NCI-H2081 (cell line): ENCODE measurements around the gene CEP70.
"Not testable (repeated sequence)": the region's sequence is repeated elsewhere in the genome, so short reads cannot be mapped to it uniquely, and the experiment has no call there.

Source experiments
- DNase-seq, 2 experiments: peaks; one replicate each; lab custom pipeline; 2025; lab: John Stamatoyannopoulos, UW

The CEP70 gene

GRCh38 chr3:138509586-138509985 lies 84.5 kb downstream of the CEP70 start:
- no peak for DNase-seq

DNA sequence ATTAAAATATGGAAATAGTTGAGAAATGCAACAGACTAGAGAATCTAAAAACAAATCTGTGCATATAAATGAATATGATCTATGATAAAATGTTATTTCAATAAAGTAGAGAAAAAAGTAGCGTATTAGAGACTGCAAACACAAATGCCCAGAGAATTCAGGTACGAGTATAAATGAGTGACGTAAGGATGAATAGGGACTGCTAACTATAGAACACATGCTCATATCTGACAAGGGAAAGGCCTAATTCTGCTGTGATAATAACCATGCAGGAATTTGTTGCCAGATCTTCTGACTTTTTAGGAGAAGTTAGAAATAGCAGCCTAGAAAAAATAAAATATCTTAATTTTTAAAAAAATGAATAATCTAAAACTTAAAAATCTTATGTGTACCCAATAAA lies 86.5 kb downstream of the CEP70 start:
- no peak for DNase-seq

DNA sequence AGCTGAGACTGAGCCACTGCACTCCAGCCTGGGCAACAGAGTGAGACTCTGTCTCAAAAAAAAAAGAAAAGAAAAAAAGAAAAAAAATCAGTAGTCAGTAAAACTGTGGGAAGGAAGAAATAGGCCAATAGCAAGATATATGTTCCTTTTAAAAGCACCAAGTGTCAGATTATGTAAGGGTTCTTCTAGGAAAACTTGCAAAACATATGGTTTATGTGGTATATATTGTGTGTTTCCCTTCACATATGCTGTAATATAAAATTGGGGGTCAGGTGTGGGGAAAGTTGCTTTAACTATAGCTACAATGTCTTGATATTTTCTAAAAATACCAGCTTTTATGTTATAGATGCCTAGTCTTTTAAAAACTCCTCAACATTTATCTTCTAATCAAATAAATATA lies 95.1 kb downstream of the CEP70 start:
- DNase-seq, result no peak

DNA sequence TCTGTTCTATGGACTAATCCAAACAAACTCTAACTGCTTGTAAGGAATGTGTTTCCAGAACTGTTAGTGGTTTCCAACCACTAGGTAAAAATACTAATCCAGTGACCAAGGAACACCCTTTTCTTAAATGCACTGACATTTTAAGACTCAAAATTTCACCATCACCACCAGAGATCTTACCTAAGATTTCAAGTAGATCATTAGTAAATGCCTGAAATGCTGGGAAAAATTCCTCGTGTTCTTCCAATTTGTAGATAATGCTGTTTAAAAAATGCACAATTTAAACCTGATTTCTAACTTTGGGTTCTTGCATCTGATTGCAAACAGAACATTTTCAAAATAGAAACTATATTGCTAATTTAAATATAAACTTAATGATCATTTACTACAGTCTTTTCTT lies 96.2 kb downstream of the CEP70 start:
- no peak for DNase-seq

- no peak for DNase-seq
Observed at GRCh38 chr3:138497021-138497420, 97.0 kb downstream of the CEP70 start.

- no peak for DNase-seq
Observed at GRCh38 chr3:138496436-138496835, 97.6 kb downstream of the CEP70 start.

DNA sequence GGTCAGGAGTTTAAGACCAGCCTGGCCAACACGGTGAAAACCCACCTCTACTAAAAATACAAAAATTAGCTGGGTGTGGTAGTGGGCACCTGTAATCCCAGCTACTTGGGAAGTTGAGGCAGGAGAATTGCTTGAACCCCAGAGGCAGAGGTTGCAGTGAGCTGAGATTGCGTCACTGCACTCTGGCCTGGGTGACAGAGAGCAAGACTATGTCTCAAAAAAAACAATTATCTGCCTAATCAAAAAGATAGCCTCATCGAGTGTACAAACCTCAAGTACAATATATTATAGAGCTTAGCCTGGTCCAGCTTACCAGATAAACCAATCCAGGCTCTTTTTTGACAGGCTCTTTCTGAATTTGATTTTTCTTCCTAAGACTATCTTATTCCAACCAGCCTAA lies 98.4 kb downstream of the CEP70 start:
- DNase-seq, result not testable (repeated sequence)

- no peak for DNase-seq
Observed at GRCh38 chr3:138494607-138494929, 99.5 kb downstream of the CEP70 start.

DNA sequence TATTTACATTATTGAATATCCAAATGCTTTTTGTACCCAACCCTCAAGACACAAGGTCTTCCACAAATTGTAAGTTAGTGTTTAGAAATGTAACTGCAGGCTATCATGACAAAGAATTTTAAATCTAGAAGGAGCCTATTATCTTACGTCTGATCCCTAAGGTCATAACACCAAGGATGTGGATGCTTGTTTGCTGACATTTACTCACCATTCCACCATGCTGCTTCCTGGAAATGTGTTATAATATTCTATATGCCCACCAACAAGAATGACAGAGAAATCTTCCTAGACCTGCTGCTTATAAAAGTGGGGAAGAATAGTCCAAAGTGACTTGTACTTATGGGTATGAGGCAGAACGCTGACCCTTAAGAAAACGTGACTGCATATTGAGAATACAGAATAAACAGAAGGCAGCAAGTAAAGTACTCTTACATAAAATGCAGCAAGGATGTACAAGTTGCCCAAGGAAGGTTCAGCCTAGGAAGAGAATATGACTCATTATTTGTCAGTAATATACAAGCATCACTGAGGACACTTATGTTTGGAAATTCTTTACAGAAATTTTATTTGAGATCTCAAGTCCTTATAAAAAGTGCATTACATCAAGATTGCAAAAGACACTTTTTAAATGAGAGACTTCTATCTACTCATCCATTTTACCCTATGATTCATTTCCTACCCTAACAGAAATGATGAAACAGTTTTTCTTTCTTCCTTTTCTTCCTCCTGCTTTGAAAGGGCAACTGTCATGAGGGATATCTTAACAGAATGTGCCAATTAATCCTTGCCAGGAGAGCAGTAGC lies 100.1 kb downstream of the CEP70 start:
- no peak for DNase-seq

DNA sequence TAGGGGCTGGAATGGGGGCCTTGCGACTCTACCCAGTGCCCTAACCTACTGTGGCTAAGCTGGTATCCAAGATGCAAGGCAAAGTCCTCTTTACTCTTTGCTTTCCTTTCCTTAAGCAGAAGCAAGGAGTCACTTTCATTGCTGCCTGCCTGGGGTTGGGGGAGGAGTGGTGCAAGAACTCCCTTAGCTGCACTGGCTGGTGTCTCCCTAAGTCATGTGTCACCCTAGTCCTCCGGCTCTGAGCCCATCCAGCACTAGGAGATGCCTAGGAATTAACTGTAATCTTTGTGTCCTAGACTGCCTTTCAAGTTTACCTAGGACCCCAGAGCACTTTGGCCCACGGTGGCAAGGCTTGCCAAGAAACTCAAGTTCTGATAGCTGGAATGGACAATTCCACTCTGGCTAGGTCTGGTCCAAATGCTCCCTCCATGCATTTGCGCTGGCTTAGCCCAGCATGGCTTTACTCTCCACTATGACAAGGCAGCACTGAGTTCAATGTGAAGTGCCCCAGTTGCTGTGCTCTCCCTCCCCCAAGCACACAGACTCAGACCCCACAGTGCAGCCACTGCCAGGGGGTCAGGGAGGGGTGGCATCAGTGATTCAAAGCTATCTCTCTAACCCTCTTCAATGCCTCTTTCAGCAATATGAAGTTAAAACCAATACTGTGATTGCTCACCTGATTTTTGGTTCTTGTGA lies 100.9 kb downstream of the CEP70 start:
- no peak for DNase-seq

DNA sequence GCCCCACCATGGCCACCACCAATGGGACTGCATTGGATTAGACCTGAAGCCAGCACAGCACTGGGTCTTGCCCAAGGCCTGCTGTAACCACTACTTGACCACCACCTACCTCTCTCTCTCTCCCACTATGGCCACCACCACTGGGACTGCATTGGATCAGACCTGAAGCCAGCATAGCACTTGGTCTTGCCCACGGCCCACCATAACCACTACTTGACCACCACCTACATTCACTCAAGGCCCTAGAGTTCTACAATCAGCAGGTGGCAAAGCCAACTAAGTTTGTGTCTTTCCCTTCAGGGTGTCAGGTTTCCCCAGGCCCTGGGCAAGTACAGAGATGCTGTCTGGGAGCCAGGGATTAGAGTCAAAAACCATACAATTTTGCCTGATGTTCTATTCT lies 102.1 kb downstream of the CEP70 start:
- no peak for DNase-seq

GRCh38 chr3:138486580-138486979 lies 107.5 kb downstream of the CEP70 start:
- DNase-seq, result not testable (repeated sequence)

DNA sequence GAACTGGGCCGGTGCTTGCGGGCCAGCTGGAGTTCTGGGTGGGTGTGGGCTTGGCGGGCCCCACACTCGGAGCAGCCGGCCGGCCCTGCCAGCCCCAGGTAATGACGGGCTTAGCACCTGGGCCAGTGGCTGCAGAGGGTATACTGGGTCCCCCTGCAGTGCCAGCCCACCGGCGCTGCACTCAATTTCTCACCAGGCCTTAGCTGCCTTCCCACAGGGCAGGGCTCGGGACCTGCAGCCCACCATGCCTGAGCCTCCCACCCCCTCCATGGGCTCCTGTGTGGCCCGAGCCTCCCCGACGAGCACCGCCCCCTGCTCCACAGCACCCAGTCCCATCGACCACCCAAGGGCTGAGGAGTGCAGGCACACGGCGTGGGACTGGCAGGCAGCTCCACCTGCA lies 109.4 kb downstream of the CEP70 start:
- DNase-seq, result not testable (repeated sequence)

GRCh38 chr3:138479438-138479863 lies 114.6 kb downstream of the CEP70 start:
- DNase-seq, result peak; percentile 65 to 81

DNA sequence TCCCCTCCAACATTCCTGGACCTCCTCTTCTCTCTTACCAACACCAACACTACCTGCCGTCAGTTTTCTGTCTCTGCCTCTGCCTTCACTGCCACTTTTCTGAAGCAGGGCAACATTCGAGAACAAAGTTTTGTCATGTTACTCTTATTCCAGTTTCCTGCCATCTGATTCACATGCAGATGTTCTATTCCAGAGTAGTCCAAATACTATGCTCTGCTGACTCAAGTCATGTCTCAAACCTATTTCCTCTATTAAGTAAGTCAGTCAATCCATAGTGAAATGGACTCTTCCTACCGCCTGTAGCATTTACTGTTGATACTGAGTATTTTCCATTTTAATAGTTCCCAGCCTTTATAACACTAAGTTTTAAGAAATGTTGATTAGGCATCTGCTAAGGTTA lies 116.3 kb downstream of the CEP70 start:
- DNase-seq, result no peak

GRCh38 chr3:138477120-138477519 lies 116.9 kb downstream of the CEP70 start:
- DNase-seq, result no peak

DNA sequence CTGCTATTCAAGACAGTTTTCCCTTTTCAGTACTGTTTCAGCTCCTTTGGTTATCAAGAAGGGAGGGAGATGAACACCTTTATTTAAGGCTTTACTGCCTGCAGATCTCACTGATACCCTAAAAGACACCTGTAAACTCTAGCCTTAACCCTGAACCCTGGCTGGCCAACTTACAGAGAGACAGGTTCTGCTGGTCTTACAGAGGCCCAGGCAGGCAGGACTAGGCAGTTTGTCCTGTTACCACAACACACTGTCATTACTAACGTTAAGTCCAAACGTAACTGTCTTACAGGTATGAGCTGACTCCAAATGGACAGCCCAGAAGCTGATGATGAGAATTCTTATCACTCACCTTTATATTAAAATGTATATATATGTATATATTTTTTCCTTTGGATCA lies 117.5 kb downstream of the CEP70 start:
- DNase-seq, result no peak

GRCh38 chr3:138474163-138474562 lies 119.9 kb downstream of the CEP70 start:
- DNase-seq, result no peak

- DNase-seq, result no peak
Observed at GRCh38 chr3:138473391-138473790, 120.7 kb downstream of the CEP70 start.

- no peak for DNase-seq
Observed at GRCh38 chr3:138472141-138472825, 121.8 kb downstream of the CEP70 start.

DNA sequence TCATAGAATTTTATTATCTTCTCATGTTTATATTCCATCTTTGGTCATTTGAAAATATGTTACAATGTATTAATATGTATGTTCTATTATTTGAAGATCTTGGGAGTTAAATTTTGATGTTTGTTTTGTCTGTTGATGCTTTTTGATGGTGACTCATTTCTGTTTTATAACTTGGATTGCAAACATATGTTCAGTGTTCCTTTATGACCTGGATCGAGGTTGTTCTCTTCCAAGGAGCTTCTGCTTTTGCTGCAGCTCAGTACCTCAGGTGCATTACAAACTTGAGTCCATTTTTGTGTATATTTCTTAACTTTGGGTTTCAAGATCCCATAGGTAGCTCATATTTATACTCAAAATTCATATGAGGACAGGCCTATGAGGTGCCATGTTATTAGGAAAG lies 122.6 kb downstream of the CEP70 start:
- no peak for DNase-seq

DNA sequence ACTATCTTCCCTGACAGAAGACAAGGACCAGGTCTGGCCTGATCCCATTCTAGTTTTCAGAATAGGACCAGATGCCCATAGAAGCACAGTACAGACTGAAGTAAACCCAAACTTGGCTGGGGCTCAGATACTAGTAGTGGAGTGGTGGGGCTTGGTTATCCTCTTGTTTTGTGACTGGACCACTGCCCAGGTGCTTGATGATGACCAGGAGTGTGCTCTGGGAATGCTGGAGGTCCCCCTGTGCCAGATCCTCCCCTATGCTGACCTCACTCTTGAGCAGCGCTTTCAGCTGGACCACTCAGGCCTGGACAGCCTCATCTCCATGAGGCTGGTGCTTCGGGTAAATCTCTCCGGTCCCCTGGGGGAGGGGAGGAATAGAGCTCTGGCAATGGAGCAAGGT lies 123.4 kb downstream of the CEP70 start:
- no peak for DNase-seq

GRCh38 chr3:138469874-138470273 lies 124.2 kb downstream of the CEP70 start:
- DNase-seq, result no peak
